SJCRH30 (cell line): ENCODE measurements around the gene ASIC1. TPM values are rescaled to one million over a fixed set of nuclear protein-coding genes. Genes with fewer than 3 reads are reported as not detected.

Experiments
- DNase-seq, 2 experiments: peaks; one replicate each; pipeline ENCODE4 v3.0.0-alpha.2; 2015 to 2020
- H3K27ac ChIP-seq: fragments of 250-450 bp; sonication (Bioruptor Pico); 2 replicates; pipeline ENCODE4 v1.5.1; 2020; ENCODE audit warnings: mild to moderate bottlenecking, moderate library complexity
- H3K27me3 ChIP-seq: fragments of 250-450 bp; sonication (Bioruptor Pico); 2 replicates; pipeline ENCODE4 v1.5.1; 2020; ENCODE audit warnings: mild to moderate bottlenecking, moderate library complexity
- H3K36me3 ChIP-seq: fragments of 250-450 bp; sonication (Bioruptor Pico); 2 replicates; pipeline ENCODE4 v1.5.1; 2020; ENCODE audit warnings: mild to moderate bottlenecking, moderate library complexity
- H3K4me1 ChIP-seq: fragments of 250-450 bp; sonication (Bioruptor Pico); 2 replicates; pipeline ENCODE4 v1.5.1; 2020; ENCODE audit warnings: mild to moderate bottlenecking, moderate library complexity
- H3K4me3 ChIP-seq: fragments of 250-450 bp; sonication (Bioruptor Pico); 2 replicates; pipeline ENCODE4 v1.5.1; 2020; ENCODE audit warnings: mild to moderate bottlenecking, moderate library complexity
- H3K9me3 ChIP-seq: fragments of 250-450 bp; sonication (Bioruptor Pico); replicated peaks from 2 replicates; pipeline ENCODE4 v1.5.1; 2020; ENCODE audit warnings: mild to moderate bottlenecking, moderate library complexity
- total RNA-seq: library from RNA; depleted of rRNA; stranded (reverse); fragments of >200 nt; shearing (Covaris generic); gene quantifications from 2 replicates; pipeline ENCODE4 v1.2.3, GENCODE V29; 2014

ASIC1 gene
- total RNA-seq, 1 experiment from 2014 or later = 8.9 TPM

- Histone ChIP-seq H3K4me3 (peak overlapping the region; percentile 54; the same call in 1 of the 2 replicates), H3K9me3 (no peaks in the 10 kb centered on the region), H3K4me1 (peaks cover 7% of the 10 kb centered on the region; the same call in 1 of the 2 replicates), H3K36me3 (no peaks in the 10 kb centered on the region), H3K27ac (no peak overlapping the region), H3K27me3 (peaks cover 16% of the 10 kb centered on the region; the same call in 1 of the 2 replicates)
- no peak for DNase-seq
These were observed 7.9 kb upstream of the ASIC1 start for GRCh38 chr12:50049254-50050118.

DNA sequence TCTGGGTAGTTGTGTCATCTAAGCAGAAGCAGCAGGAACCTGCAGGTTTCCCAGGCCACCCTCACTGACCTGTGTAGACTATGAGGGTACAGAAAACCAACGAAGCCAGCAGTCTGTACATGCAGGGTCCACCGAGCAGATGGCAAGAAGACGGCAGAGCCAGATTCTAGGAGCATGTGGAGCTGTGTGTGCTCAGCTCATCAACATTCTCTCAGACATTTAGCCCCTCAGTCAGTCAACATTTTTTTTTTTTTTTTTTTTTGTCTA is 7.3 kb upstream of the ASIC1 start:
- Histone ChIP-seq H3K4me1 (peaks cover 7% of the 10 kb centered on the region; the same call in 1 of the 2 replicates), H3K27me3 (peaks cover 16% of the 10 kb centered on the region; the same call in 1 of the 2 replicates), H3K4me3 (peak overlapping the region; percentile 54), H3K27ac (no peak overlapping the region), H3K36me3 (no peaks in the 10 kb centered on the region), H3K9me3 (no peaks in the 10 kb centered on the region)
- no peak for DNase-seq

DNA sequence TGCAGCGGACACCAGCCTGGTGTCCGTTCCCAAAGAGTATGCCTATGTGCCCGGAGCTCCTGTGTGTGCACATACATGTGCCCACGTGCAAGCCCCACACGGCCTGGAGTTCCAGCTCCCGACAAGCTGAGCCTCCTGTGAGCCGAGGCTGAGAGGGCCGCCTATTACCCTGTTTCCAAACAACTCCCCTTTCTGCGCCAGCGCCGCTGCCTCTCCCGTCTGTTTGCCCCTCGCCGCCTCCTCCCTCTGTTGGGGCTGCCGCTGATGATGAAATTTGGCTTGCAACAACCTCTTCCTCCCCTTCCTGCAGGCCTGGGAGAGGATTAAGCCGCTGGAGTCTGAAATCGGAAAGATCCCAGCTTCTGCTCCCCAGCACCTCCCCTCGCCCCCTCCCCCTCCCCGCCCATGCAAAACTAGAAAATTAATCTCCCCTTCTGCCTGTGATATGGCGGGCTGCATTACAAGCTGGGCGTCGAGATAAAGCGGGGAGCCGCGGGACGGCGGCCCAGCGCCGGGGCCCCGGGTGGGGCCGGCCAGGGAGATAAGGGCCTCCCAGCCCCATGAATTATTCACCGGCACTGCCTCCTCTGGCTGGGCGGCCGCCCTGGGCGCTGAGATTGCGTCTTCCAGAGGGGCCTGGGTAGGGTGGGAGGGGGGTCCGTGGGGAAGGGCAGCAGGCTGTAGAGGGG is 6.8 kb upstream of the ASIC1 start:
- peak; percentile 73 to 74 for DNase-seq
- H3K4me3 ChIP-seq = peak overlapping the region; percentile 54
- H3K9me3 ChIP-seq = no peaks in the 10 kb centered on the region
- H3K27me3 ChIP-seq = peaks cover 16% of the 10 kb centered on the region; the same call in 1 of the 2 replicates
- H3K27ac ChIP-seq = no peak overlapping the region
- peaks cover 7% of the 10 kb centered on the region; the same call in 1 of the 2 replicates for H3K4me1 ChIP-seq
- H3K36me3 ChIP-seq = no peaks in the 10 kb centered on the region

DNA sequence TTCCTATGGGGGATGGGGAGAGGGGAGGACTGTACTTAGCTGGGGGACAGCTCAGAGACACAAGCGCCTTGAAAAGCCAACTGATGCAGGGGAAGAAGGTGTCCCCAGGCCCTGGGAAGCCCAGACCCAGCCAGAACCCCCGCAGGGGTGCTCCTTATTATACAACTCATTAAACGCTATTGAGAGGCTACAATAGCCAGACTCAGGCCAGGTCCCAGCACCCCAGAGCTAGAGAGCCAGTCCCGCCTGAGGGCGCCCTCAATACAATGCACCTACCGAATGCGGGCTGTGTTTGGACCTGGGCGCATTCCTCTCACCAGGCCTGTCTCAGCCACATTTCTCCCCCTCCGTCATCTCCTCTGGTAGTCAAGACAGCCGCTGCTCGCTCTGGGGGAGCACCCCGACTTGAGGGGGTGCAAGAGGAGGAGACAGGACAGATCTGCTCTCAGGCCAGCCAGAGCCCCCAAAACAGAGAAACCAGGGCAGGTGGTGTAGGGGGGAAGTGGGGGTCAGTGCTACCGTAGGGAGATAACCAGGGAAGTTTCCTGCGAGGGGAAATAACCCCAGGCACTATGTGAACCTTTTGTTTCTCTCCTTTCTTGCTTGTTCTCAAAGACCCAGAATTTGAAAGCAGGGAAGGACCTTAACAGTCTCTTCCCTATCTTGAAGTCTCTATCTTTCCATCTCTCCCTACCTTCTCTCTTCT is 6.1 kb upstream of the ASIC1 start:
- H3K27me3 ChIP-seq = peaks cover 18% of the 10 kb centered on the region; the same call in 1 of the 2 replicates
- peaks cover 8% of the 10 kb centered on the region; the same call in 1 of the 2 replicates for H3K4me1 ChIP-seq
- H3K9me3 ChIP-seq = no peaks in the 10 kb centered on the region
- H3K4me3 ChIP-seq = no peak overlapping the region
- H3K27ac ChIP-seq = no peak overlapping the region
- DNase-seq = no peak
- no peaks in the 10 kb centered on the region for H3K36me3 ChIP-seq

GRCh38 chr12:50052544-50052943 is 4.9 kb upstream of the ASIC1 start:
- Histone ChIP-seq H3K4me1 (peaks cover 14% of the 10 kb centered on the region; the same call in 1 of the 2 replicates), H3K27me3 (peaks cover 15% of the 10 kb centered on the region; the same call in 1 of the 2 replicates), H3K27ac (no peak overlapping the region), H3K36me3 (no peaks in the 10 kb centered on the region), H3K4me3 (no peak overlapping the region), H3K9me3 (no peaks in the 10 kb centered on the region)
- DNase-seq = no peak

DNA sequence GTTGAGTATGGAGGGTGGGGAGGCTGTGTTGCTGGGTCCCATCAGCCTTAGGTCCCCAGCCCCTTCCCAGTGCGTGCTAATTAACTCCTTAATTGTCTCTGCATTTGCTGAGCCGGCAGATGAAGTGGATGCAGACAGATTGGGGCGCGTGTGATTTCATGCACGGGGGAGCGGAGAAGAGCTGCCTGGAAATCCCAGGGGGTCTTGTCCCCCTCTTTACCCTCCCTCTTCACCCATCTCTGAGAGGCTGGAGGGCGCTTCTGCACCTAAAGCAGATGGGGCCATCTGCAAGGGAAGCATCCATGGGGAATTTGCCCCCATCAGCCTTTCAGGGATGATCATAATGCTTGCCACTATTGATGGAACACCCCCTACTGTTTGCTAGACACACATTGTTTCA is 4.4 kb upstream of the ASIC1 start:
- Histone ChIP-seq H3K36me3 (no peaks in the 10 kb centered on the region), H3K27ac (no peak overlapping the region), H3K27me3 (peaks cover 13% of the 10 kb centered on the region; the same call in 1 of the 2 replicates), H3K4me1 (peaks cover 14% of the 10 kb centered on the region; the same call in 1 of the 2 replicates), H3K4me3 (no peak overlapping the region), H3K9me3 (no peaks in the 10 kb centered on the region)
- no peak for DNase-seq

- H3K9me3 ChIP-seq = no peaks in the 10 kb centered on the region
- H3K27me3 ChIP-seq = peaks cover 13% of the 10 kb centered on the region; the same call in 1 of the 2 replicates
- no peak for DNase-seq
These were observed 3.8 kb upstream of the ASIC1 start for GRCh38 chr12:50053583-50053982.

GRCh38 chr12:50055831-50056638 is 1.4 kb upstream of the ASIC1 start:
- peak; percentile 59 to 75 for DNase-seq

More at GRCh38 chr12:50053583-50053982, 3.8 kb upstream of the ASIC1 start:
- peaks cover 14% of the 10 kb centered on the region; the same call in 1 of the 2 replicates for H3K4me1 ChIP-seq
- no peak overlapping the region for H3K4me3 ChIP-seq
- no peaks in the 10 kb centered on the region for H3K36me3 ChIP-seq
- no peak overlapping the region for H3K27ac ChIP-seq

DNA sequence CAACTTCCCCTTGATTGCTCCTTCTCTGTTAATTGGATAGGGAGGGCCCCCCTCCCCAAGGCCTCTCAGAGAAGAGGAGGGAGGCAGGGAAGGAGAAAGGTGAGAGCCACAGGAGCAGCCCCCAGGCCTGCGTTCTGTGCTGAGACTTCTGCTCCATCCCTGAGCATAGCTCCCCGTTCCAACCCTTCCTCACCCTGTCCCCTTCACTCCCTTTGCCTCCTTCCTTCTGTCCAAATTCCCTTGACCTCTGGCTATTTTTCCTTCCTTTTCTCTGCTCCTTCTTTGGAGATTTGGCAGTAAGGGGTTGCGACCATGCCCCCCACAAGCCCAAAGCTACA is 788 bp upstream of the ASIC1 start:
- Histone ChIP-seq H3K36me3 (no peaks in the 10 kb centered on the region), H3K27me3 (peaks cover 6% of the 10 kb centered on the region; the same call in 1 of the 2 replicates), H3K4me3 (peak overlapping the region; percentile 83), H3K27ac (no peak overlapping the region), H3K4me1 (peaks cover 7% of the 10 kb centered on the region; the same call in 1 of the 2 replicates), H3K9me3 (no peaks in the 10 kb centered on the region)
- no peak for DNase-seq

More at GRCh38 chr12:50055831-50056638, 1.4 kb upstream of the ASIC1 start:
- no peak overlapping the region for H3K4me3 ChIP-seq
- no peaks in the 10 kb centered on the region for H3K9me3 ChIP-seq
- H3K4me1 ChIP-seq = peaks cover 10% of the 10 kb centered on the region; the same call in 1 of the 2 replicates
- H3K36me3 ChIP-seq = no peaks in the 10 kb centered on the region
- no peak overlapping the region for H3K27ac ChIP-seq
- peaks cover 10% of the 10 kb centered on the region; the same call in 1 of the 2 replicates for H3K27me3 ChIP-seq

DNA sequence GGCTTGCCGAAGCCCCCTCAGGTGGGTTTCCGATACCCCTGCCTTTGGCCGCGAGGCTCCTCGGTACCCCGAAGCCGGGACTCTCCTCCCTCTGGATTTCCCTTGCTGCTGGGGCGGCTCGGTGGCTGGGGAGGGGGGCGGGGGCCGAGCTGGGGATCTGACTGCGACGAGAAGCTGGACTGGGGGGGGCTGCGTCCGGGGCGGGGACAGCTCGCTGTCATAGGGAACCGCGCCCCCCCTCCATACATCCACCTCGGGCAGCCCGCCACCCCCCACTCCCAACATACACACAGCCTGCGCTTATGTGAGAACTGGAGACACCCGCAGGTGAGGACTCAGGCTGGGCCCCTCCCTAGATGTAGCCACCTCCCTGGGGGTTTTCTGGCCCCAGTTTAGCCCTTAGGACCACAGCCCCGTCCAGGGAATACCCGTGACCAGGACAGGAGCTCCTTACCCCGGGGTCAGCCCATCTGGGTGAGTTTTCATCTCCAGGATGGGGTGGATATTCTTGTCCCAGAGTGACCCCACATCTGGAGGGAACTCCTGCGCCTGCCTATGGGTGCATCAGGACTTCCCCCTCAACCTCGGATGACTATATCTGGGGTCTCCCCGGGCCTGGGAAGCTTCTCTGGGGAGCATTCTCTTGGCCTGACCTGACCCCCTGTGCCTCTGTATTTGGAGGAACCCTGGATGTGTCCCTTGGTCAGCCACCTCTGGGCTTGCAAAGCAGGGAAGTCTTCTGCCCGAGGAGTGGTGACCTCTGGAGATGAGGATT is 687 bp downstream of the ASIC1 start:
- H3K4me1 ChIP-seq = peaks cover 20% of the 10 kb centered on the region
- H3K4me3 ChIP-seq = peak overlapping the region; percentile 83
- 0 out of 2 replicates have a peak, but pooled peaks cover 4% of the 10 kb centered on the region for H3K27me3 ChIP-seq
- no peaks in the 10 kb centered on the region for H3K9me3 ChIP-seq
- no peaks in the 10 kb centered on the region for H3K36me3 ChIP-seq
- no peak overlapping the region for H3K27ac ChIP-seq
- DNase-seq = peak in 1 of 2 experiments; percentile 25

DNA sequence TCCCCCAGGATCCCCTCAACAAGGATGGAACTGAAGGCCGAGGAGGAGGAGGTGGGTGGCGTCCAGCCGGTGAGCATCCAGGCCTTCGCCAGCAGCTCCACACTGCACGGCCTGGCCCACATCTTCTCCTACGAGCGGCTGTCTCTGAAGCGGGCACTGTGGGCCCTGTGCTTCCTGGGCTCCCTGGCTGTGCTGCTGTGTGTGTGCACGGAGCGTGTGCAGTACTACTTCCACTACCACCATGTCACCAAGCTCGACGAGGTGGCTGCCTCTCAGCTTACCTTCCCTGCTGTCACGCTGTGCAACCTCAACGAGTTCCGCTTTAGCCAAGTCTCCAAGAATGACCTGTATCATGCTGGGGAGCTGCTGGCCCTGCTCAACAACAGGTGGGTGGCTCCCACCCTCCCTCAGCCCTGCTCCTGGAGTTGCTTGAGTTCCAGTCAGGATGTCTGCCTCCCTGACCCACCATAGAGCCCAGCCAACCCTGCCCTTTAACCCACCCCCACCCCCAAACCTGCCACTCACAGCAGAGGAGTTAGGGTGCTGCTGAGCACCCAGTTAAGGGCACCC is 1.4 kb downstream of the ASIC1 start:
- H3K4me3 ChIP-seq = no peak overlapping the region
- peaks cover 27% of the 10 kb centered on the region for H3K4me1 ChIP-seq
- H3K9me3 ChIP-seq = no peaks in the 10 kb centered on the region
- H3K27me3 ChIP-seq = 0 out of 2 replicates have a peak, but pooled peaks cover 4% of the 10 kb centered on the region
- H3K36me3 ChIP-seq = no peaks in the 10 kb centered on the region
- no peak overlapping the region for H3K27ac ChIP-seq
- DNase-seq = no peak

- no peak overlapping the region for H3K27ac ChIP-seq
- H3K36me3 ChIP-seq = no peaks in the 10 kb centered on the region
- H3K4me1 ChIP-seq = peaks cover 28% of the 10 kb centered on the region
- H3K27me3 ChIP-seq = 0 out of 2 replicates have a peak, but pooled peaks cover 4% of the 10 kb centered on the region
- no peaks in the 10 kb centered on the region for H3K9me3 ChIP-seq
- DNase-seq = no peak
- H3K4me3 ChIP-seq = no peak overlapping the region
These were observed 2.2 kb downstream of the ASIC1 start for GRCh38 chr12:50059440-50060119.

GRCh38 chr12:50060120-50060468 is 2.7 kb downstream of the ASIC1 start:
- H3K4me3 ChIP-seq = no peak overlapping the region
- no peak overlapping the region for H3K27ac ChIP-seq
- DNase-seq = no peak
- H3K27me3 ChIP-seq = 0 out of 2 replicates have a peak, but pooled peaks cover 4% of the 10 kb centered on the region
- H3K4me1 ChIP-seq = peaks cover 28% of the 10 kb centered on the region
- no peaks in the 10 kb centered on the region for H3K9me3 ChIP-seq
- no peaks in the 10 kb centered on the region for H3K36me3 ChIP-seq
